ENCODE measurements around the gene ABCF2. TPM values are rescaled to one million over a fixed set of nuclear protein-coding genes. Genes with fewer than 3 reads are reported as not detected.

ABCF2 gene
- total RNA-seq, 1 donor from 2014 or later: 85.8 TPM

DNA sequence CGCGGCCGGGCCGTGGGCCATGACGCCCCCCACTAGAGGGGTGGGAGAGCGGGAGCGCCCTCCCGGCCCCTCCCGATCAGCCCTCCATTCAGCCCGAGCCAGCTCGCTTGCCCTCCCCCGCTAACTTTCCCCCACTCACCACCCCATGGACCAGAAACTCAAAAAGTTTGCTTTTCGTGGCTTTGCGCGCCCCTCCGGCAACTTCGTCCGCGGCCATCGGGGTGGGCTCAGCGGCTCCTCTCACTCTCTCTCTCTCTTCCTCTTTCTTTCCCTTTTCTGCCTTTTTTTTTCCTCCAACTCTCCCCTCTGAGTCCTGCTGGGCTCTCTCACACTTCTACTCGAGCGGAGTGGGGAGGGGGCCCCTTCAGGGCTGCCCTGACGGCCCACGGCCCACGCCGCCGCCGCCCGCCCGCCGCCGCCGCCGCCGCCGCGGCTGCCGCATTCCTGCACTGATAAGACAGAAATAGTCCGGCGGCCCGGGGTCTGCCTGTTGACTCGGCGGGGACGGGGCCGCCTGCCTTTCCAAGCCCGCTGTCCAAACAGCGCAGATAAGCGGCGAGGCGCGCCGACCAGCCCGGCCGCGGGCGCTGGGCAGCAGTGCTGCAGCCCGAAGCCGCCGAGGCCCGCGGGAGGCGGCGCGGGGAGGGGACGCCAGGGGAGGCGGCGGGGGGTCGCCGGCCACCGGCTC, 21.5 kb upstream of the ABCF2 start, which contains the start of gene SMARCD3:
Gene SMARCD3, minus strand, starts transcription at position 349 of the 688 bp plus-strand sequence. Its CDS starts 132 bp downstream, at position 217.
- FAIRE-seq (no peak), DNase-seq (ENCODE audit: low read depth) (no peak)
- H3K4me3 ChIP-seq (ENCODE audit: low read depth, low read length): peak within 1 kb of the TSS; percentile 46
- H3K27me3 ChIP-seq (ENCODE audit: control insufficient read depth, insufficient read depth, low read length): peaks cover 8% of the 10 kb centered on the region
- H3K36me3 ChIP-seq (ENCODE audit: control insufficient read depth, insufficient read depth, low read length): no peaks in the 10 kb centered on the region
- TF ChIP-seq, protein P1, sequence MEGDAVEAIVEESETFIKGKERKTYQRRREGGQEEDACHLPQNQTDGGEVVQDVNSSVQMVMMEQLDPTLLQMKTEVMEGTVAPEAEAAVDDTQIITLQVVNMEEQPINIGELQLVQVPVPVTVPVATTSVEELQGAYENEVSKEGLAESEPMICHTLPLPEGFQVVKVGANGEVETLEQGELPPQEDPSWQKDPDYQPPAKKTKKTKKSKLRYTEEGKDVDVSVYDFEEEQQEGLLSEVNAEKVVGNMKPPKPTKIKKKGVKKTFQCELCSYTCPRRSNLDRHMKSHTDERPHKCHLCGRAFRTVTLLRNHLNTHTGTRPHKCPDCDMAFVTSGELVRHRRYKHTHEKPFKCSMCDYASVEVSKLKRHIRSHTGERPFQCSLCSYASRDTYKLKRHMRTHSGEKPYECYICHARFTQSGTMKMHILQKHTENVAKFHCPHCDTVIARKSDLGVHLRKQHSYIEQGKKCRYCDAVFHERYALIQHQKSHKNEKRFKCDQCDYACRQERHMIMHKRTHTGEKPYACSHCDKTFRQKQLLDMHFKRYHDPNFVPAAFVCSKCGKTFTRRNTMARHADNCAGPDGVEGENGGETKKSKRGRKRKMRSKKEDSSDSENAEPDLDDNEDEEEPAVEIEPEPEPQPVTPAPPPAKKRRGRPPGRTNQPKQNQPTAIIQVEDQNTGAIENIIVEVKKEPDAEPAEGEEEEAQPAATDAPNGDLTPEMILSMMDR (IDR thresholded peaks at IDR 0.05; ENCODE audit: insufficient read depth, low read length, severe bottlenecking): no peak

DNA sequence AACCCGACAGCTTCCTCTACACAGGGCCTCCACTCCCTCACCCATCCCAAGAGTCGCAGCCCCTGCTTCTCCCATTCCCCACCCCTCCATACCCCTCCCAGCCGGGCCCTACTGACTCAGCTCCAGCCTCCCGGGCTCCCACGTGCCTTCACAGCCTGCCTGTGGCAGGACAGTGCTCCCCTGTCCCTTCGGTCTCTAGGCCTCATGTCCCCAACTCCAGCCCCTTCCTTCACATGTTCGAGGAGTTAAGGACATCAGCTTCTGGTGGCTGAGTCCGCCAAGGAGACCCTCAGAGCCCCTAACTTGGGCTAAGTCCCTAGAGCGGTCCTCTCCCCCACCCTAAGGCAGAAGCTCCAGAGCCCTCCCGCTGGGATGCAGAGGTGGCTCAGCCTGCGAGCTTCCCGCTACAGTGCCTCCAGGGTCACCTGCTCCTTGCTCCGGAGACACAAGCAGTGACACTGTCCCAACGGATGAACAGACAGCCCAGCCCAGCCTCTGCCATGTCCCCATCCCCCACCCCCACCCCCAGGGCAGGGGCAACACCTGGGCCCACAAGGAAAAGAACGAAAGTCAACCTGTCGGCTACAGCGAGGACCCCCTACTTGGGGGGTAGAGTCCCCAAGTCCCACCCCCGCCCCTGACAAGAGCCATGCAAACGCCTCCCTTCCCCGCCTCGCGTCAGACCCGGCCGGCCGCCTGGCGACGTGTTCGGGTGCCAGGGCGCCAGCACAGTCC, 20.8 kb upstream of the ABCF2 start:
- TF ChIP-seq, protein P1 (IDR thresholded peaks at IDR 0.05; ENCODE audit: insufficient read depth, low read length, severe bottlenecking): no peak
- peak overlapping the region; percentile 46 for H3K4me3 ChIP-seq (ENCODE audit: low read depth, low read length)
- H3K36me3 ChIP-seq (ENCODE audit: control insufficient read depth, insufficient read depth, low read length): no peaks in the 10 kb centered on the region
- no peak for FAIRE-seq
- H3K27me3 ChIP-seq (ENCODE audit: control insufficient read depth, insufficient read depth, low read length): peaks cover 8% of the 10 kb centered on the region
- no peak for DNase-seq (ENCODE audit: low read depth)

- TF ChIP-seq, protein P1 (IDR thresholded peaks at IDR 0.05; ENCODE audit: insufficient read depth, low read length, severe bottlenecking): no peak
- no peak overlapping the region for H3K4me3 ChIP-seq (ENCODE audit: low read depth, low read length)
- FAIRE-seq: no peak
- no peak for DNase-seq (ENCODE audit: low read depth)
- no peaks in the 10 kb centered on the region for H3K36me3 ChIP-seq (ENCODE audit: control insufficient read depth, insufficient read depth, low read length)
- peaks cover 8% of the 10 kb centered on the region for H3K27me3 ChIP-seq (ENCODE audit: control insufficient read depth, insufficient read depth, low read length)
Observed at GRCh38 chr7:151246851-151247580, 20.0 kb upstream of the ABCF2 start.

GRCh38 chr7:151246102-151246850, 19.3 kb upstream of the ABCF2 start:
- FAIRE-seq (no peak), DNase-seq (ENCODE audit: low read depth) (no peak)
- Histone ChIP-seq H3K36me3 (ENCODE audit: control insufficient read depth, insufficient read depth, low read length) (peaks cover 2% of the 10 kb centered on the region), H3K27me3 (ENCODE audit: control insufficient read depth, insufficient read depth, low read length) (peaks cover 8% of the 10 kb centered on the region), H3K4me3 (ENCODE audit: low read depth, low read length) (no peak overlapping the region)
- TF ChIP-seq, protein P1 (IDR thresholded peaks at IDR 0.05; ENCODE audit: insufficient read depth, low read length, severe bottlenecking): no peak

DNA sequence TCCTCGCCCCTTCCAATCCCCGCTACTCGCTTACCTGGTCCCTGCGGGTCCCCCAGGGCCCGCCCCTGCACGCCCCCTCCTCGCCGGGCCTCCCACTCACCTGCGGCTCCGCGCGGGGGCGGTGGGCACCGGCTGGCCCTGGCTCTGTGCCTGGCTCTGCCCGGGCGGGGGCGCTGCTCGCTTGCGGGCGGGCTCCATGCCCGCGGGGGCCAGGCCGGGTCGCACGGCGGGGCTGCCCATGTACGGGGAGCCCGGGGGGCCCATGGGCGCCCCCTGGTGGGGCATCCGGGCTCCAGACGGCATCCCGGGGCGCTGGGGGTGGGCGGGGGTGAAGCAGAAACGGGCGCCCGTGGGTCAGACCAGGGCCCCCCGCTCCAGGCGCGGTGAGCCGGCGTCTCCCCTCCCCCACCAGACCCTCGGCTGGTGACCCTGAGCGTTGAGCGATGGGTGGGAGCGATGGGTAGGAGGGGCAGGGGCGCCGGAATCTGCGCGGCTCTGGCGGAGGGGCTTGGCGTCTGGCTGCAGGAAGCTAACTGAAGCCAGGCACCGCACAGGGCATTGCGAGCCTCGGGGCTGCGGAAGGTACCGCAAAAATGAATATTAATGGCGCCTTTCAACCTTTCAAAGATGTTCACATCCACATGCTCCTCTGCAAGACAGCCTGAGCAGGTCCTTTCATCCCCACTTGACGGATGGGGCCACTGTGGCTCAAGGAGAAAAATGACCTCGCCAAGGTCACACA, 18.5 kb upstream of the ABCF2 start:
- DNase-seq (ENCODE audit: low read depth): no peak
- Histone ChIP-seq H3K36me3 (ENCODE audit: control insufficient read depth, insufficient read depth, low read length) (peaks cover 2% of the 10 kb centered on the region), H3K27me3 (ENCODE audit: control insufficient read depth, insufficient read depth, low read length) (peaks cover 8% of the 10 kb centered on the region), H3K4me3 (ENCODE audit: low read depth, low read length) (no peak overlapping the region)
- TF ChIP-seq, protein P1 (IDR thresholded peaks at IDR 0.05; ENCODE audit: insufficient read depth, low read length, severe bottlenecking): peak; percentile 63
- FAIRE-seq: no peak

Data from bronchial epithelial cell (primary cell).